ENCODE measurements around the gene WNT8B.

Gene WNT8B

DNA sequence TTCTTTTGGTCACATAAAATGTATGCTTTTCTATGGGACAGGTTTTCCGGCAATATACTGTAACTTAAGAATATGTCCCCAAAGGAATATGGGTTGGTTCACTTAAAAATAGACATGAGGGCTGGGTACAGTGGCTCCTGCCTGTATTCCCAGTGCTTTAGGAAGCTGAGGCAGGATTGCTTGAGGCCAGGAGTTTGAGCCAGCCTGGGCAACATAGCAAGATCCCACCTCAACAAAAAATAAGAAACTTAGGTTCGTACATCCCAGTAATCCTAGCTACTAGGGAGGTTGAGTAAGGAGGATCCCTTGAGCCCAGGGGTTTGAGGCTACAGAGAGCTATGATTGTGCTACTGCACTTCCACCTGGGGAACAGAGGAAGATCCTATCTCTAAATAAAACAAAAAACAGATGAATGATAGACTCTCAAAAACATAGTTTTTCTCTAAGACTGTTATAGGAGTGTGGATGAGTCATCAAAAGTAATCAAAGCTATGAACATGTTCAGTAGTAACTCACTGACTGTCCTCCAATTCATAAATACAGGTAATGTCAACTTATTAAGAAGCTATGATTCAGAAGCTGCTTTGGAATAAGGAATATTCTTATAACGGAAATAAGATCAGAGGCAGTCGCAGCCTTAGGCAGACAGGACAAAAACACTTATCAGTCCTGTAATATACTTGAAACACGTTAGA lies 59.4 kb downstream of the WNT8B start:
- no peak for DNase-seq

DNA sequence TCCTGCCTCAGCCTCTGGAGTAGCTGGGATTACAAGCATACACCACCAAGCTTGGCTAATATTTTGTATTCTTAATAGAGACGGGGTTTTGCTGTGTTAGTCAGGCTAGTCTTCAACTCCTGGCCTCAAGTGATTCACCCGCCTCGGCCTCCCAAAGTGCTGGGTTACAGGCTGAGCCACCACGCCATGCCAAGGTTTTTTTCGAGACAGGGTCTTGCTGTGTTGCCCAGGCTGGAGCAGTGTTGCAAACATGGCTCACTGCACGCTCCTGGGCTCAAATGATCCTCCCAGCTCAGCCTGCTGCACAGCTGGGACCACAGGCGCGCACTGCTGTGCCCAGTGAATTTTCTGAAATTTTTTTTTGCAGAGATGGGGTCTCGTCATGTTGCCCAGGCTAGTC lies 60.1 kb downstream of the WNT8B start:
- no peak for DNase-seq

DNA sequence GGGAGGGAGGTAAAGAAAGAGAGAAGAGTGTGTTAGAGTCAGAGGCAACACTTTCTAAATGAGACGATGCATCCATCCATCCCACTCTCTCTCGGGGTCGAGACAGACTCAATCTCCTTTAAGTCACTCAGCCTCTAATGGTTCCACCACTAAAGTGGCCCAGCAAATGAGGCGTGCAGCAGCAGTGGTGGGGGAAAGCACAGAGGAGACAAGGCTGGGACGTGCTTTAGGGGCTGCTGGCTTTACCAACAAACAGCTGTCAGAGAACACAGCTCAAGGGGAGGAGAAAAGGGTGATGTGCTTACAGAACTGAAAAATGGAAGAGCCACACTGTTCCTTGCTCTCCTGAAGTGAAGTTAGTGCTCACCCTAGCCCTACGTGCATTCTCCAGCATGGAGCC lies 61.4 kb downstream of the WNT8B start:
- DNase-seq: no peak

DNA sequence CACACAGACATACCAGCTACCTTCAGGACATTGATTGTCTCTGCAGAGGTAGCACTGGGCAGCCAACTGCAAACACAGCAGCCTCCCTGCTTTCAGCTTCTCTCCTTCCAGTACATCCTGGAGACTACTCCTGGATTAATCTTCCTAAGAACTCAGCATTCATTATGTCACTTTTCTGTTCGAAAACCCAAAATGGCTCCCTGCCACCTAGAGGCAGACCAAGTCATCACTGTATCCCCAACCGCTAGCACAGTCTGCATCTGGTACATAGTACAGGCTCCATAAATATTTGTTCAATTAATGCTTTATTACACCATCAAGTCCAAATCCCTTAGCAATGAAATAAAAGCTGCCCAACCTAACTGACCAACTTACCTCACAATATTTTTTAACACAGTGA lies 61.8 kb downstream of the WNT8B start:
- no peak for DNase-seq

DNA sequence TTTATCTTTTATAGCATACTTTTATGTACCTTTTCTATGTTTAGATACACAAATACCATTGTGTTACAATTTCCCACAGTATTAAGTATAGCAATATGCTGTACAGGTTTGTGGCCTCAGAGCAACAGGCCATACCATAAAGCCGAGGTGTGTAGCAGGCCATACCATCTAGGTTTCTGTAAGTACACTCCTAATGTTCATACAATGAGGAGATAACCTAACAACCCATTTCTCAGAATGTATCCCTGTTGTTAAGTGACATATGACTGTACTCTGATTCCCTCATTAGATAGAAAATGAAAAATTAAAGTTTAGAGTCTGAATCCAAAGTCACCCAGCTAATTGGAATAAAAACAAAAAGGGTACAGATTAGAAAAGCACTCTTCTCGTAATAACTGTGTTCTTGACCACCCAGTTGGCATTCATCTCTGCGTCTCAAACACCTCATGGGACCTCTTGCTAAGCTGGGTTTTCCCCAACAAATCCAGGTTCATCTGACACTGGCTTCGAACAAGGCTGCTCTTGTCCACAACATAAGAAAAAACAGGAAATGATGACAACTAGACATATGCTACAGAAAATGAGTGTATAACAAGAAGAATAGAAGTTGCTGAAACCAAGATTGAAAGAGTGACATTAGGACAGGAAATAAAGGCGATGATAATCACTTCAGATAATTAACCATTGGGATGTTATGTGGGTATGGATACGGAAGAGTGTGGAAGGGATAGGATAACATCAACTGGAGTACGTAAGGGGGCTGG lies 65.5 kb downstream of the WNT8B start:
- DNase-seq: no peak

DNA sequence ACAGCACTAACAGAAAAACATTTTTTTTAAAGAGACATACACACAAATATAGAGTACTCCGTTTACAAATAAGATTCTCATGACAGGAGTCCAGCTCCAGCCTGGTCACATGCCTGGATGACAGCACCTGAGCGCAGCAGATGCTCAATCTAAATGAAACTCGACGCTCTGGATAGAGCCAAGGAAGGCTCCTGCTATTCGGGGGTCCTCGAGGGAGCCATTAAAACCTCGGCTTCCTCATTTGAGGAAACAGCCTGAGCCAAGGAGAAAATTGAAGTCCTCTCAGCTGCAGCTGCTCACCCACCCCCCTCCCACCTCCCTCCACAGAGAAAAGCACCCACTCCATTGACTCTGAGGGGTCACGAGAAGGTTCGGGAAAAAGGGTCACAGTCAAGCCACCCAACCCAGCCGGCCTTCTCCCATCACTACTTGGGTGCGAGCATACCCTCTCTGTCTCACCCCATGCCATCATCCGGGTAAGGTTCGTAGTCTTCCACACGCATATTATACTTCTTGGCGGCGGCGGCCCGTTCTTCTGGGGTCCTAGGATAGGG lies 66.2 kb downstream of the WNT8B start:
- no peak for DNase-seq

DNA sequence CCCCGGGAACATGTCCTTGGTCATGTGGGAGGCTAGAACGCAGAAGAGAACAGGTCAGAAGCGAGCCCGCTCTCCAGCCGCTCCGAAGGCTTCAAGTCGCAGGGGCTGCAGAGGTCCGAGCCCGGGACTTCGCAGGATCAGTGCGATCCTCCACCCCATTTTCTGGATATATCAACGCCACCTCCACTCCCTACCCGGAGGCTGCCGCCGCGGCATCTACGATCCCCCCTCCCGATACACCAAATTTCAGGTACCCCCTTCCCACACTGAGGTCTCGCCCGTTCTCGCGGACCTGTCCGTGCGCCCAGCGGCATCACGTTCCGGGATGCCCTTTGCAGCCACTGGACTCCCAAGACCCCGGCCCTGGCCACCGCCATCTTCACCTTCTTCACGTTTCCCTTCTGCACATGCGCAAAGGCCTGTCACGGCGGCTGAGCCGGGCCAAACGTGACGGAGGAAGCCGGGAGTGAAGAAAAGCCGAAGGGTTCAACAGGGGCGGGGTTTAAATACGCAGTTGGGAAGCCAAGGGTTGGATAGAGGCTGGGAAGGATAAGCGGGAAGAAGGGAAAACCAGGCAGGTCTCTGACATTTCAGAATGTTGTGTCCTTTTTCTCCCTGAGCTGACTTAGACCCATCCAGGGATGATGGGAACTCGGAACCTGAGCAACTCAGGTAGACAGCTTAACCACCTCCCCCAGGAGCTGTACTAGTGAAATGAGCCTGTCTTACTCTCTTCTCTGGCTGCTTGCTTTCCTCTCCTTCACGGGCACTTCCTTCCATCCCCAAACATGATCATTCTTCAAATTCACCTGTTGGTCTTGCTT lies 66.9 kb downstream of the WNT8B start, which contains the start of gene NDUFB8:
TSS of gene NDUFB8 (minus strand) at position 397 of the 824 bp plus-strand sequence. CDS start at position 377, 20 bp downstream.
- peak; percentile 83 for DNase-seq

DNA sequence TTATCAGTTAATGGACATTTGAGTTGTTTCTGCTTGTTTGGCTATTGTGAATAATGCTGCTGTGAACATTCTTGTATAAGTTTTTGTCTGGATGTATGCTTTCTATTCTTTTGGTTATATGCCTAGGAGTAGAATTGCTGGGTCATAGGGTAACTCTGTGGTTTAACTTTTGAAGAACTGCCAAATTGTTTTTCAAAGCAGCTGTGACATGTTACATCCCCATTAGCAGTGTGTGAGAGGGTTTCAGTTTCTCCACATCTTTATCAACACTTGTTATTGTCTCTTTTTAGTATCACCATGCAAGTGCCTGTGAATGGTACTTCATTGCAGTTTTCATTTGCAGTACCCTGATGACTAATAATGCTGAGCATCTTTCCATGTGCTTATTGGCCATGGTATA lies 69.0 kb downstream of the WNT8B start:
- DNase-seq: no peak
